ENCODE measurements around the gene DNAAF1. TPM values are rescaled to one million over a fixed set of nuclear protein-coding genes. Genes with fewer than 3 reads are reported as not detected.

The DNAAF1 gene
- total RNA-seq, 1 experiment from 2014 or later, result not detected

DNA sequence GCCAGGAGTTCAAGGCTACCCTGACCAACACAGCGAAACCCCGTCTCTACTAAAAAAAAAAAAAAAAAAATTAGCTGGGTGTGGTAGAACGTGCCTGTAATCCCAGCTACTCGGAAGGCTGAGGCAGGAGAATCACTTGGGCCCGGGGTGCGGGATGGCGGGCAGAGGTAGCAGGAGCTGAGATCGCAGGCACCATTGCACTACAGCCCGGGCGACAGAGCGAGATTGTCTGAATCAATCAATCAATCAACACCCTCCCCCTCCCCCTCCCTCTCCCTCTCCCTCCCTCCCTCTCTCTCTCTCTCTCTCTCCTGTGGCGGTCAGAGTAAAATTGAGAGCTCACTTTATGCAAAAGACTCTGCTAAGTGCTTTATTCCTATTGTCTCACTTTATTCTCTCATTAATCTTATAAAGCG lies 1.3 kb upstream of the DNAAF1 start:
- ATAC-seq (no peak), DNase-seq (ENCODE audit: low read depth, low spot score) (no peak)
- ChIA-PET POLR2A (no interaction called here), CTCF (interaction anchor here (0.6 kb wide), 2 partner anchors 40 to 62 kb away, joined by 5 to 6 read pairs; no protein-coding TSS in a partner anchor)
- intact Hi-C loops (cut with micrococcal nuclease; ENCODE audit: unreplicated experiment), result no loop called here
- Histone ChIP-seq H3K4me3 (ENCODE audit: low read depth in 2 of 2, low read length in 2 of 2) (peak overlapping the region; percentile 74 to 78), H3K27ac (ENCODE audit: low read length) (no peak overlapping the region), H3K9me3 (ENCODE audit: control insufficient read depth, insufficient read depth, low read depth, low read length) (no peaks in the 10 kb centered on the region), H3K4me1 (ENCODE audit: control insufficient read depth, insufficient read depth, low read length) (no peaks in the 10 kb centered on the region; the same call in 1 of the 2 replicates), H3K36me3 (ENCODE audit: control insufficient read depth, insufficient read depth, low read length) (peaks cover 5% of the 10 kb centered on the region; the same call in 1 of the 2 replicates), H3K27me3 (ENCODE audit: control insufficient read depth, insufficient read depth, low read length) (no peaks in the 10 kb centered on the region)
- in situ Hi-C loops (cut with HindIII; ENCODE audit: low pct_unique_long_range_greater_than_20kb, low sequenced_read_pairs), result no loop called here
- BruUV-seq (replicated peaks), result no TSS peak
- no peak for TF ChIP-seq POLR2AphosphoS5 (IDR thresholded peaks at IDR 0.05; ENCODE audit: low read depth, low read length)
- no peak for TF ChIP-seq SIN3A (IDR thresholded peaks at IDR 0.05; ENCODE audit: borderline replicate concordance, insufficient read depth, low read depth, low read length)
- TF ChIP-seq TCF7L2 (IDR thresholded peaks at IDR 0.05; ENCODE audit: low read depth, low read length), result no peak
- TF ChIP-seq, protein P1, sequence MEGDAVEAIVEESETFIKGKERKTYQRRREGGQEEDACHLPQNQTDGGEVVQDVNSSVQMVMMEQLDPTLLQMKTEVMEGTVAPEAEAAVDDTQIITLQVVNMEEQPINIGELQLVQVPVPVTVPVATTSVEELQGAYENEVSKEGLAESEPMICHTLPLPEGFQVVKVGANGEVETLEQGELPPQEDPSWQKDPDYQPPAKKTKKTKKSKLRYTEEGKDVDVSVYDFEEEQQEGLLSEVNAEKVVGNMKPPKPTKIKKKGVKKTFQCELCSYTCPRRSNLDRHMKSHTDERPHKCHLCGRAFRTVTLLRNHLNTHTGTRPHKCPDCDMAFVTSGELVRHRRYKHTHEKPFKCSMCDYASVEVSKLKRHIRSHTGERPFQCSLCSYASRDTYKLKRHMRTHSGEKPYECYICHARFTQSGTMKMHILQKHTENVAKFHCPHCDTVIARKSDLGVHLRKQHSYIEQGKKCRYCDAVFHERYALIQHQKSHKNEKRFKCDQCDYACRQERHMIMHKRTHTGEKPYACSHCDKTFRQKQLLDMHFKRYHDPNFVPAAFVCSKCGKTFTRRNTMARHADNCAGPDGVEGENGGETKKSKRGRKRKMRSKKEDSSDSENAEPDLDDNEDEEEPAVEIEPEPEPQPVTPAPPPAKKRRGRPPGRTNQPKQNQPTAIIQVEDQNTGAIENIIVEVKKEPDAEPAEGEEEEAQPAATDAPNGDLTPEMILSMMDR (IDR thresholded peaks at IDR 0.05), result no peak
- TF ChIP-seq, protein P2, sequence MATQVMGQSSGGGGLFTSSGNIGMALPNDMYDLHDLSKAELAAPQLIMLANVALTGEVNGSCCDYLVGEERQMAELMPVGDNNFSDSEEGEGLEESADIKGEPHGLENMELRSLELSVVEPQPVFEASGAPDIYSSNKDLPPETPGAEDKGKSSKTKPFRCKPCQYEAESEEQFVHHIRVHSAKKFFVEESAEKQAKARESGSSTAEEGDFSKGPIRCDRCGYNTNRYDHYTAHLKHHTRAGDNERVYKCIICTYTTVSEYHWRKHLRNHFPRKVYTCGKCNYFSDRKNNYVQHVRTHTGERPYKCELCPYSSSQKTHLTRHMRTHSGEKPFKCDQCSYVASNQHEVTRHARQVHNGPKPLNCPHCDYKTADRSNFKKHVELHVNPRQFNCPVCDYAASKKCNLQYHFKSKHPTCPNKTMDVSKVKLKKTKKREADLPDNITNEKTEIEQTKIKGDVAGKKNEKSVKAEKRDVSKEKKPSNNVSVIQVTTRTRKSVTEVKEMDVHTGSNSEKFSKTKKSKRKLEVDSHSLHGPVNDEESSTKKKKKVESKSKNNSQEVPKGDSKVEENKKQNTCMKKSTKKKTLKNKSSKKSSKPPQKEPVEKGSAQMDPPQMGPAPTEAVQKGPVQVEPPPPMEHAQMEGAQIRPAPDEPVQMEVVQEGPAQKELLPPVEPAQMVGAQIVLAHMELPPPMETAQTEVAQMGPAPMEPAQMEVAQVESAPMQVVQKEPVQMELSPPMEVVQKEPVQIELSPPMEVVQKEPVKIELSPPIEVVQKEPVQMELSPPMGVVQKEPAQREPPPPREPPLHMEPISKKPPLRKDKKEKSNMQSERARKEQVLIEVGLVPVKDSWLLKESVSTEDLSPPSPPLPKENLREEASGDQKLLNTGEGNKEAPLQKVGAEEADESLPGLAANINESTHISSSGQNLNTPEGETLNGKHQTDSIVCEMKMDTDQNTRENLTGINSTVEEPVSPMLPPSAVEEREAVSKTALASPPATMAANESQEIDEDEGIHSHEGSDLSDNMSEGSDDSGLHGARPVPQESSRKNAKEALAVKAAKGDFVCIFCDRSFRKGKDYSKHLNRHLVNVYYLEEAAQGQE (IDR thresholded peaks at IDR 0.05; ENCODE audit: insufficient read depth in 1 of 2, low read depth in 2 of 2, low read length in 1 of 2), result no peak

DNA sequence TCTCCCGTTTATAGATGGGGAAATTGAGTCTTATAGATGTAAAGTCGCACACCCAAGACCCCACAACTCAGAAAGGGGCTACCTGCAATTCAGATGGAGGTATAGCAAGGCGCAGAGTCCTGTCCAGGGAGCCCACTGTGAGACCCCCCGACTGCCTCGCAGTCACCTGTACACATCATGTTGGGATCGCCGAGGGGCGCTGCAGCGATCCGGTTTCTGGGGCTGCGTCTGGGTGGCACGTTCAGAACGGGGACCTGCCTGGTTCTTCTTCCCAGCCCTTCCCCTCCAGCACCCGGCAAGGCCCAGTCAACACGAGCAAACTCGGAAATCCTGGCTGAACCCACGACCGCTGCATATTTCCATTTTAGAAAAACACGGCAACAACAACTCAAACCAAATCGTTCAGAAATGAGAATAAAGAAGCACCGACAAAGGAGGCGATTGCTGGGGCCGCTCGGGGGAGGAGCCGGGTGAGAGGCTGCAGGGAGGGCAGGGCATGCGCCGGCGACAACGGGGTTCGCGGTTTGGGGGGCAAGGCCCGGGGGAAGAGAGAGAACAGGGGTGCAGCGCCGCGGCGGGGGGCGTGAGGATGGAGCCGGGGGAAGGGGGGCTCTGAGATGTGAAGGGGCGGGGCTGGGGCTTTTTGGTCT lies 774 bp upstream of the DNAAF1 start:
- peak overlapping the region; percentile 74 to 78 for H3K4me3 ChIP-seq (ENCODE audit: low read depth in 2 of 2, low read length in 2 of 2)
- H3K36me3 ChIP-seq (ENCODE audit: control insufficient read depth, insufficient read depth, low read length), result peaks cover 5% of the 10 kb centered on the region; the same call in 1 of the 2 replicates
- H3K9me3 ChIP-seq (ENCODE audit: control insufficient read depth, insufficient read depth, low read depth, low read length), result no peaks in the 10 kb centered on the region
- ChIA-PET POLR2A (no interaction called here), CTCF (interaction anchor here (0.6 kb wide), 2 partner anchors 40 to 63 kb away, joined by 5 to 6 read pairs; no protein-coding TSS in a partner anchor)
- in situ Hi-C loops (cut with HindIII; ENCODE audit: low pct_unique_long_range_greater_than_20kb, low sequenced_read_pairs) (no loop called here), intact Hi-C loops (cut with micrococcal nuclease; ENCODE audit: unreplicated experiment) (no loop called here)
- TF ChIP-seq SIN3A (IDR thresholded peaks at IDR 0.05; ENCODE audit: borderline replicate concordance, insufficient read depth, low read depth, low read length), result no peak
- TF ChIP-seq TCF7L2 (IDR thresholded peaks at IDR 0.05; ENCODE audit: low read depth, low read length), result 0 out of 2 replicates have a peak, but pooled peaks have one; percentile 18
- no peaks in the 10 kb centered on the region for H3K4me1 ChIP-seq (ENCODE audit: control insufficient read depth, insufficient read depth, low read length)
- peak; percentile 43 for ATAC-seq
- no peak for DNase-seq (ENCODE audit: low read depth, low spot score)
- H3K27ac ChIP-seq (ENCODE audit: low read length), result peak overlapping the region; percentile 66
- no peaks in the 10 kb centered on the region for H3K27me3 ChIP-seq (ENCODE audit: control insufficient read depth, insufficient read depth, low read length)
- BruUV-seq (replicated peaks), result no TSS peak

DNA sequence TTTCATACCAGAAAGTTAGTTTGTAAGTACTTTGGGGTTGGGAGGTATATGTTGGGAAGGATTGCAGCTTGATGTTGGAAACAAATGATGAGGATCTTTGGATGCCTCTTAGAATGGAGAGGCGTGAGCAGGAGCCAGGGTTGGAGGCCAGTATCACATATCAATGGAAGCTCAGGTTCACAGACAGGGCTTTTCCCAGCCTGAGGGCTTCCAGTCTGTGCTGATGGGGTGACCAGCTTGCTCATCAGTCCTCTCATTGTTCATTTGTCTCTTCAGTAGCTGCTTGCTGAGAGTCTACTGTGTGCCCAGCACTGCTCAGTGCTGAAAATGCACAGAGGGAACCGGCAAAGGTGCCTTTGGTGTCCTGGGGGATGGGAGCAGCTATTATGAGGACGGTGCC lies 5.8 kb downstream of the DNAAF1 start:
- BruUV-seq (replicated peaks), result no TSS peak
- DNase-seq (ENCODE audit: low read depth, low spot score) (no peak), ATAC-seq (no peak)
- Histone ChIP-seq H3K27me3 (ENCODE audit: control insufficient read depth, insufficient read depth, low read length) (no peaks in the 10 kb centered on the region), H3K27ac (ENCODE audit: low read length) (no peak overlapping the region), H3K4me1 (ENCODE audit: control insufficient read depth, insufficient read depth, low read length) (no peaks in the 10 kb centered on the region), H3K9me3 (ENCODE audit: control insufficient read depth, insufficient read depth, low read depth, low read length) (no peaks in the 10 kb centered on the region), H3K4me3 (ENCODE audit: low read depth in 2 of 2, low read length in 2 of 2) (no peak overlapping the region), H3K36me3 (ENCODE audit: control insufficient read depth, insufficient read depth, low read length) (no peaks in the 10 kb centered on the region)
- TF ChIP-seq TCF7L2 (IDR thresholded peaks at IDR 0.05; ENCODE audit: low read depth, low read length), result no peak
- TF ChIP-seq, protein P1 (IDR thresholded peaks at IDR 0.05), result no peak
- TF ChIP-seq, protein P2 (IDR thresholded peaks at IDR 0.05; ENCODE audit: insufficient read depth in 1 of 2, low read depth in 2 of 2, low read length in 1 of 2), result no peak
- TF ChIP-seq POLR2AphosphoS5 (IDR thresholded peaks at IDR 0.05; ENCODE audit: low read depth, low read length), result no peak
- no peak for TF ChIP-seq SIN3A (IDR thresholded peaks at IDR 0.05; ENCODE audit: borderline replicate concordance, insufficient read depth, low read depth, low read length)
- CTCF ChIA-PET, result no interaction called here
- POLR2A ChIA-PET, result no interaction called here
- in situ Hi-C loops (cut with HindIII; ENCODE audit: low pct_unique_long_range_greater_than_20kb, low sequenced_read_pairs), result no loop called here
- intact Hi-C loops (cut with micrococcal nuclease; ENCODE audit: unreplicated experiment), result no loop called here
